SK-N-MC (cell line): ENCODE measurements around the gene DAAM1.

Source experiments
- EZH2 ChIP-seq: fragments of 200-600 bp; sonication (generic); IDR thresholded peaks from one replicate; pipeline ENCODE4 v1.6.1; 2017; ENCODE audit warnings: antibody characterized with exemption
- POLR2AphosphoS5 ChIP-seq: IDR thresholded peaks from 2 replicates; pipeline ENCODE4 v1.6.1; 2012; ENCODE audit warnings: mild to moderate bottlenecking, low read depth, low read length, borderline replicate concordance

DNA sequence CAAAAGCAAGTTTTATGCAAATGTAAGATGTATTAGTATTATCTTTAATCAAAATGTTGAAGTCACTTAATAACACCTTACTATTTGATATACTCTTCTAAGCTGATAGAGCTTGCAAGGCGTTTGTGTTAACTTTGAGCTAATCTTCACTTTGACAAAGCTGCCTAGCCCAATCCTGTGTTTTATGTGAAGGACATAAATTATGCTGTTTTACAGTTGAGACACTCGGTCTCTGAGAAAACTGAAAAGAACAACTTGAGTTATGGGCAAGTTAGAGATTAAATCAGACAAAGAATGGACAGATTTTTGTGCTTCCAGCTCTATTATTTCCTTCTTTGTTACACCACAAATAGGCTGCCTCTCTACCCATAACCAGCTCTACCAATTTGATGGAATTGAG, 42.0 kb upstream of the DAAM1 start:
- TF ChIP-seq POLR2AphosphoS5 (no peak), EZH2 (no peak)
